NCI-H446 (cell line): Measurements from ENCODE around the gene SIK2.
"Not testable (repeated sequence)": the region's sequence is repeated elsewhere in the genome, so short reads cannot be mapped to it uniquely, and the experiment has no call there.

ENCODE experiments used
- DNase-seq, 2 experiments: peaks; one replicate each; lab custom pipeline; 2025; lab: John Stamatoyannopoulos, UW

Gene SIK2

DNA sequence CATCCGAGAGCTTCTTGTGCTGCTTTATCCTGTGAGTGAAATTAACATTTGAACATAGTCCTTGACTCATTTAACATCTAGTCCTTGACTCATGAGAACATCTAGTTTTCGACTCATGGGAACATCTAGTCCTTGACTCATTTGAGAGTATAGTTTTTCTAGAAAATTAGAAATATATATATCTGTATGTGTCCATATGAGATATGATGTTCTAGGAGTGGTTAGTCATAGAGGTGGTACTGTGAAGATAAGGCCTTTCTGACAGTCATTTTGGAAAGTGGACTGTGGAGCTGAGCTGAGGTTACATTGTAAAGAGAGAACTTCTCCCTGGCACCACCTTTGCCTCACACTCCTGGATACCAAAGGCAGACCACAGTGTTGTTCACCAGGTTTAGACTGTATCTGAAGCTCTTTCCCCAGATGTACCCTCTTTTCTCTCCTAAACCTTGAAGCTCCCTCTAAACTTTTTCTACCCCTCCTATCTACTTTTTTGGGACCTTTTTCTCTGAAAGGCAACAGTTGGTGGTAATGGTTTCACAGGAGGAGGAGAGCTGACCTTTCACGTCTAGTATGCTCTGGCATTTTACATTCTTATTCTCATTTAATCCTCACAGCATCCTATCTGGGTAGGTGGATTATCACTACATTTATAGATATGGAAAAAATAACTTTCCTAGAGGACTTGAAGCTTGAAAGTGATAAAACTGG, 96.8 kb downstream of the SIK2 start:
- DNase-seq = no peak

- DNase-seq = no peak
Measured at GRCh38 chr11:111699579-111700156, 97.4 kb downstream of the SIK2 start.

- no peak for DNase-seq
Measured at GRCh38 chr11:111700162-111700561, 97.9 kb downstream of the SIK2 start.

DNA sequence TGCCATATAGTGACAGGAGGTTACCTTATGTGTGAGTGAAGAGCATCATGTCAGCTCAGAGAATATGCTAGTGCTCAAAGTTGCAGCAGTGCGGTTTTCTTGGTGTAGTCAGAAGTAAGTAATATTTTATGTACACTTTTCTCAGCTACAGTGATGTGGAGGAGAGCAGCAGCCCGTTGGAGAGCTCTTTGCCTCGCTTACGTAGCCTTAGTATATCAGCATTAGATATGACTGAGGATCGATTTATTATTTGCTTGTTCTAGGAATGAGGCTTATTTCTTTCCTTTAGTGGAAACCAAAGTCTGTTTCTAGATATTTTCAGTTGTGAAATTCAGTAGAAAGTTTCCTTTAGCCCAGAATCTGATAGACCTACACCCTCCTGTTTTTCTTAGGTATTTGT, 100.4 kb downstream of the SIK2 start:
- no peak for DNase-seq

DNA sequence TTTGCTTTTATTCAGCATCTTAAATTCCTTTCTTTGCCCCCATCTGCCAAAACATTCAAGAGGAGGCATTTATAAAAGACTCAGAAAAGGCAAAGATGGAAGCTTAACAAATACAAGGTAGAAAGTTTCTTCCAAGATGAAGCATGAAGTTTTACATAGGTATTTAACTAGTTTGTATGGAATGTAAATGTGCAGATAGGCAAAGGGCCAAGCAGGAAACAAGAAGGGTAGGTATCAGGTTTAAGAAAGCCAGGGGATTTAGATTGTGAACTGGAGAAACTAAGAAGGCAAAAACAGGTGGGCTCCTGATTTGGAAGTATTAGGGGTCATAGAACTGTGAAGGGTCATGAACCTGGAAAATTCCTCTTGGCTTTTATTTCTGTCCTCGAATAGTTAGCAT, 101.3 kb downstream of the SIK2 start:
- no peak for DNase-seq

- DNase-seq = no peak
Measured at GRCh38 chr11:111707039-111707690, 104.9 kb downstream of the SIK2 start.

GRCh38 chr11:111707691-111708067, 105.4 kb downstream of the SIK2 start:
- DNase-seq = no peak

DNA sequence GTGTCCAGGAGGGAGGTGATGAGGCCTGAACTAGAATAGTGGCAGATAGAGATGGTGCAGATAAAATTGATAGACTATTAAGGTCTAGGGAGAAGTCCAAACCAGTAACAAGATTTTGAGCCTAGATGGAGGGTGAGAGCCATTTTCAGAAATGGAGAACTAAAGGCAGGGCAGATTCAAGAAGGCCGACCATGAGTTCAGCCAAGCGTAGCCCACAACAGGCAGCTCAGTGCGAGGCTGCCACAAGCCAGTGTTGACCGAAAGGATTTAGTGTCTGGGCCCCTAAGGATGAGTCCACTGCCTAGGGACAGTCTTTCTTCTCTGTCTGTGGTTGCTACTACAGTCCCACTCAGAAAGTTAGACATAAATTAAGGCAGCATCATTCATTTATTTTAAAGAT, 112.3 kb downstream of the SIK2 start:
- no peak for DNase-seq

- DNase-seq = no peak
Measured at GRCh38 chr11:111715142-111715816, 113.0 kb downstream of the SIK2 start.

DNA sequence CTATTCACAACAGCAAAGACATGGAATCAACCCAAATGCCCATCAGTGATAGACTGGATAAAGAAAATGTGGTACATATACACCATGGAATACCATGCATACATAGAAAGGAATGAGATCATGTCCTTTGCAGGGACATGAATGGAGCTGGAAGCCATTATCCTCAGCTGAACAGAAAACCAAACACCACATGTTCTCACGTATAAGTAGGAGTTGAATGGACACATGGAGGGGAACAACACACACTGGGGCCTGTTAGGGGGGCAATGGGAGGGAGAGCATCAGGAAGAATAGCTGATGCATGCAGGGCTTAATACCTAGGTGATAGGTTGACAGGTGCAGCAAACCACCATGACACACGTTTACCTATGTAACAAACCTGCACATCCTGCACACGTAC, 115.4 kb downstream of the SIK2 start:
- not testable (repeated sequence) for DNase-seq

DNA sequence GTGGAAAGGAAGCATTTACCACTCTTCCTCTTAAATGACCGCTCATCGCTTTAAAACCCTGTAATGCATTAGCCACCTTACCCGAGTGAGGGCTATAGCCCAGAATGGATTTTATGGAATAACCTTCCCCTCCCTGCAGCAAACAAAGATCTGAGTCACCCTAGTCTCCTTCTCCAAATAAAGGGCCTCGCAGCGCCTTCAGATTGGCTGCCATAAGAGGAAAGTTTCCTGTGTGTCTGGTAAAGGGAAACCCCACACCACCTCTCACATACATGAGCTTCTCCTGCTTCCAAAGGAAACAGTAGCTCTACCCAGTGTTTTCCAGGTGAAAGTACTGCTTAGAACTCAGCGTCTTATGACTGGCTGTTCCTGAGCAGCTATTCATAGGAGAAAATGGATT, 116.2 kb downstream of the SIK2 start:
- no peak for DNase-seq

GRCh38 chr11:111718859-111719258, 116.6 kb downstream of the SIK2 start:
- DNase-seq = no peak

GRCh38 chr11:111719379-111719778, 117.1 kb downstream of the SIK2 start:
- no peak for DNase-seq

GRCh38 chr11:111720801-111721494, 118.7 kb downstream of the SIK2 start:
- no peak for DNase-seq

DNA sequence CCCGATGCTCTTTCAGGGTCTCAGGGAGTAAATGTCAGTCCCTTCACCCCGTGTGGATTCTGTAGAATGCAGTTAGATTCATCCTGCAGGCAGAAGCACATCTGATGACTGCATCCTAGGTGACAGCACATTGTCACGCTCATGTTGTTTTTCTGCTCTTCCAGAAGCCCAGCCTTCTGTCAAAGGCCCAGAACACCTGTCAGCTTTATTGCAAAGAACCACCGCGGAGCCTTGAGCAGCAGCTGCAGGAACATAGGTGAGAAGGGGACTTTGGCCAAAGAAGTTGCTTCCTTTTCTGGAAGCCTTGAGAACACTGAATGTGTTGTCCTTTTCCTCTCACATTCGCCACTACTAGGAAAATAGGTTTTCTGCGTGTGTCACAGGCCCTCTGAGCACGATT, 120.3 kb downstream of the SIK2 start:
- no peak for DNase-seq

GRCh38 chr11:111723595-111723994, 121.3 kb downstream of the SIK2 start:
- no peak for DNase-seq

- DNase-seq = no peak
Measured at GRCh38 chr11:111724615-111725129, 122.4 kb downstream of the SIK2 start.

DNA sequence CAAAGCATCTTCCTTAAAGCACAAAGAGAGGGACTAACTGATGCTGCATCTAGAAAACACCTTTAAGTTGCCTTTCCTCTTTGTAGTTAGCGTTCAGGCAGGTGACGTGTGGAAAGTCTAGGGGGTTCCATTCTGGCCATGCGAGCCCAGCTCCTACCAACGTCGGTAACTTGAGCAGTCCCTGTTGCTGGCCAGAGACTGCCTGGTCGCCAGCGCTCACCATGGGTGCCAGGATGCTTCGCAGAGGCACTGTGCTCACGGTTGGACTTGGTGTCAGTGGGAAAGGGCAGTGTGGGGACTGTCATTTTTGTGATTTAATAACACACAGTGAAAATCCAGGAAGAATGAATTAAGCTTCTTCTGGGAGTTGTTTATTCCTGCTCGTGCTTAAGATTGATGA, 123.4 kb downstream of the SIK2 start:
- no peak for DNase-seq

DNA sequence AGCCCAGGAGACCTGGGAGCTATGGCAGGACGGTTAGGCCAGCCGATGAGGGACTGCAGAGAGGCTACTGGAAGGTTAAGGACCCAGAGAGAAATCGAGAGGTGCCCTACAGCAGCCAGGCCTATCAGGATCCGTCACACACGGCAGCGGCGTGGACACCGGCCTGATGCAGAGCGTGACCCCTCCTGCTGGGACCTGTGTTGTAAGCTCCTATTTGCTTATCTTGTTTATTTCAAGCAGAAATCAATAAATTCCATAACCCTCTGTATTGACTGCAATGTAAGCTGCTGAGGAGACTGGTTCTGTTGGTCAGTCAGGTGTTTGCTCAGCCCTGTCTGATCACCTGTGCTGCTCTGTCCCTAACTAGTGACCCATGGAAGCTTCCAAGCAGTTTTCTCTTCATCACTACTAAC, 124.1 kb downstream of the SIK2 start:
- no peak for DNase-seq

- DNase-seq = no peak
Measured at GRCh38 chr11:111727431-111727830, 125.2 kb downstream of the SIK2 start.

DNA sequence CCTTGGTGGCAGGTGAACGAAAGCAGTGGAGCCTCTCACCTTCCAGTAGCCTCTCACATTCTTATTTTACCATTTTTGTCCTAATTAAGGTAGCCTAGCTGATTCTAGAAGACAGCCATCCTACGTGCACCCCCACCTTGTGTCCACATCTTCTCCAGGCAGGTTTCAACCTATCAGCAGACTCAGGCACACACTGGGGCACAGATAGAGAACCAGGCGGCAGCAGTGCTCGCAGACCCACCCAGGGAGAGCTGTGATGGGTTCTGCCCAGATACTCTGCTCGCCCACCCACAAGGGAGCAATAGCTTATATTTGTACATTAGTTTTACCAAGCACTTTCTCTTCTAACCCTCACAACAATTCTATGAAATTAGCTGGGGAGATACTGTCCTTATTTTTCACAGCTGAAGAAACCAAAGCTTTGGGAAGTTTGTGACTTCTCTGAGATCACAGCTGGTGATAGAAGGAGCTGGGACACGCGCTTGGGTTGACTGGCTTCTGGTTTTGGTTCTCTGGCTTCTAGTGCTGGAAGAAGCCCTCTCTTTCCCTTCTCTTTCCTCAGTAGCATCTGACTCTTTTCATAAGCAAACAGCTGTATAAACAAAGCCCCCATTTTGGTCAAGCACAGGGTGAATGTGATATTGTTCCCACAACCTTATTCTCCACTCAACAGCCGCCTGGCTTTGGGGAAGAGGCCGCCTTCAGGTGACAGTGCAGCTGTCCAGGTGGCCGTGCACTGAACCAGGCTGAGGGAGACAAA, 127.0 kb downstream of the SIK2 start:
- DNase-seq = no peak
